H9 (cell line): Measurements from ENCODE around the gene TEX51. TPM values are rescaled to one million over a fixed set of nuclear protein-coding genes. Genes with fewer than 3 reads are reported as not detected.
A peak's percentile ranks its signal among the peaks of the same experiment; 100 is the strongest.

Experiments
- DNase-seq: peaks from one replicate; pipeline ENCODE4 v3.0.0-alpha.2; 2017
- H2AFZ ChIP-seq: one replicate; pipeline ENCODE4 v1.6.1; 2013; ENCODE audit warnings: mild to moderate bottlenecking, low read length, control low read depth, moderate library complexity
- H2AK5ac ChIP-seq: 2 replicates; pipeline ENCODE4 v1.6.1; 2013; ENCODE audit warnings: low read length, control low read depth, mixed read lengths; ENCODE audit not compliant: insufficient read length
- H2BK120ac ChIP-seq: one replicate; pipeline ENCODE4 v1.6.1; 2013; ENCODE audit warnings: low read depth, mild to moderate bottlenecking, low read length, control low read depth, inconsistent platforms; ENCODE audit not compliant: poor library complexity, severe bottlenecking
- H2BK12ac ChIP-seq: 2 replicates; pipeline ENCODE4 v1.6.1; 2013; ENCODE audit warnings: low read length, control low read depth, mixed read lengths, low read depth; ENCODE audit not compliant: insufficient read length
- H2BK15ac ChIP-seq: 2 replicates; pipeline ENCODE4 v1.6.1; 2013; ENCODE audit warnings: low read depth, low read length, control low read depth
- H2BK20ac ChIP-seq: one replicate; pipeline ENCODE4 v1.6.1; 2013; ENCODE audit warnings: low read depth, mild to moderate bottlenecking, low read length, control low read depth, inconsistent platforms; ENCODE audit not compliant: poor library complexity, severe bottlenecking
- H2BK5ac ChIP-seq: 2 replicates; pipeline ENCODE4 v1.6.1; 2013; ENCODE audit warnings: low read length, control low read depth, mixed read lengths; ENCODE audit not compliant: insufficient read length
- H3K14ac ChIP-seq: 2 replicates; pipeline ENCODE4 v1.6.1; 2013; ENCODE audit warnings: low read length, control low read depth; ENCODE audit not compliant: insufficient read depth
- H3K18ac ChIP-seq: 2 replicates; pipeline ENCODE4 v1.6.1; 2013; ENCODE audit warnings: low read depth, mild to moderate bottlenecking, mixed read lengths, low read length, control low read depth; ENCODE audit not compliant: insufficient read length
- H3K23ac ChIP-seq: 2 replicates; pipeline ENCODE4 v1.6.1; 2013; ENCODE audit warnings: low read length, control low read depth, mixed read lengths, low read depth; ENCODE audit not compliant: insufficient read length
- H3K23me2 ChIP-seq: 2 replicates; pipeline ENCODE4 v1.6.1; 2013; ENCODE audit warnings: low read depth, mild to moderate bottlenecking, mixed read lengths, low read length, control low read depth; ENCODE audit not compliant: insufficient read length, poor library complexity, severe bottlenecking
- H3K27ac ChIP-seq: 2 replicates; pipeline ENCODE4 v1.5.1; 2013; ENCODE audit warnings: low read length, control low read depth, mixed read lengths, low read depth; ENCODE audit not compliant: insufficient read length
- H3K27me3 ChIP-seq: 2 replicates; pipeline ENCODE4 v1.6.1; 2013; ENCODE audit warnings: low read length, control low read depth, inconsistent platforms; ENCODE audit not compliant: insufficient read depth
- H3K4ac ChIP-seq: 2 replicates; pipeline ENCODE4 v1.6.1; 2013; ENCODE audit warnings: low read depth, mild to moderate bottlenecking, control low read depth, inconsistent platforms, low read length, moderate library complexity
- H3K4me1 ChIP-seq: 2 replicates; pipeline ENCODE4 v1.6.1; 2013; ENCODE audit warnings: low read length, control low read depth, inconsistent platforms; ENCODE audit not compliant: insufficient read depth
- H3K4me2 ChIP-seq: 2 replicates; pipeline ENCODE4 v1.6.1; 2013; ENCODE audit warnings: low read length, control low read depth, mixed read lengths; ENCODE audit not compliant: insufficient read length, insufficient read depth
- H3K56ac ChIP-seq: 2 replicates; pipeline ENCODE4 v1.6.1; 2013; ENCODE audit warnings: low read depth, mild to moderate bottlenecking, mixed read lengths, low read length, control low read depth; ENCODE audit not compliant: insufficient read length
- H3K79me1 ChIP-seq: 2 replicates; pipeline ENCODE4 v1.6.1; 2013; ENCODE audit warnings: low read depth, mild to moderate bottlenecking, moderate library complexity, low read length, control low read depth, inconsistent platforms; ENCODE audit not compliant: insufficient read depth, poor library complexity, severe bottlenecking
- H3K79me2 ChIP-seq: 2 replicates; pipeline ENCODE4 v1.6.1; 2013; ENCODE audit warnings: low read length, control low read depth, inconsistent platforms; ENCODE audit not compliant: insufficient read depth
- H3K9ac ChIP-seq: 2 replicates; pipeline ENCODE4 v1.6.1; 2013; ENCODE audit warnings: low read length, control low read depth, mixed read lengths; ENCODE audit not compliant: insufficient read length; ENCODE audit errors: extremely low read depth
- H3K9me3 ChIP-seq: one replicate; pipeline ENCODE4 v1.6.1; 2013; ENCODE audit warnings: low read depth, low read length, inconsistent platforms; ENCODE audit not compliant: control insufficient read depth
- H3T11ph ChIP-seq: one replicate; pipeline ENCODE4 v1.6.1; 2013; ENCODE audit warnings: mild to moderate bottlenecking, low read length, control low read depth, inconsistent platforms
- H4K20me1 ChIP-seq: one replicate; pipeline ENCODE4 v1.6.1; 2013; ENCODE audit not compliant: control insufficient read depth, insufficient read length, insufficient read depth
- H4K5ac ChIP-seq: 2 replicates; pipeline ENCODE4 v1.6.1; 2013; ENCODE audit warnings: low read depth, mild to moderate bottlenecking, mixed read lengths, low read length, control low read depth; ENCODE audit not compliant: insufficient read length
- H4K8ac ChIP-seq: replicated peaks from 2 replicates; pipeline ENCODE4 v1.6.1; 2013; ENCODE audit warnings: low read length, control low read depth, mixed read lengths, low read depth; ENCODE audit not compliant: insufficient read length
- H4K91ac ChIP-seq: 2 replicates; pipeline ENCODE4 v1.6.1; 2013; ENCODE audit warnings: low read depth, mild to moderate bottlenecking, moderate library complexity, mixed read lengths, low read length, control low read depth; ENCODE audit not compliant: insufficient read length
- H3K27ac Mint-ChIP-seq, 3 experiments: 2 replicates in 2 of 3; 3 replicates in 1 of 3; pipeline ENCODE4 v1.8.0; 2020 to 2021; ENCODE audit warnings: mixed read lengths in 3 of 3, mild to moderate bottlenecking in 1 of 3, moderate library complexity in 1 of 3
- H3K27me3 Mint-ChIP-seq: 2 replicates; pipeline ENCODE4 v1.8.0; 2021; ENCODE audit warnings: low read depth, mild to moderate bottlenecking, moderate library complexity, mixed read lengths
- H3K36me3 Mint-ChIP-seq, 3 experiments: 2 replicates in 2 of 3; 3 replicates in 1 of 3; pipeline ENCODE4 v1.8.0; 2020 to 2021; ENCODE audit warnings: low read depth in 3 of 3, mixed read lengths in 3 of 3; ENCODE audit not compliant: insufficient read depth in 1 of 3
- H3K4me1 Mint-ChIP-seq, 2 experiments: 2 replicates each; pipeline ENCODE4 v1.8.0; 2020; ENCODE audit warnings: mixed read lengths in 2 of 2
- H3K4me3 Mint-ChIP-seq, 2 experiments: 2 replicates in 1 of 2; 3 replicates in 1 of 2; pipeline ENCODE4 v1.8.0; 2020 to 2021; ENCODE audit warnings: mild to moderate bottlenecking in 2 of 2, mixed read lengths in 2 of 2, moderate library complexity in 1 of 2
- H3K9me3 Mint-ChIP-seq, 2 experiments: 2 replicates in 1 of 2; 3 replicates in 1 of 2; pipeline ENCODE4 v1.8.0; 2020; ENCODE audit warnings: mild to moderate bottlenecking in 2 of 2, mixed read lengths in 2 of 2, moderate library complexity in 1 of 2
- WGBS: extraction: QIAGEN DNeasy Blood & Tissue Kit; methylation state at CpG from one replicate; pipeline ENCODE4 v1.1.7; 2013; ENCODE audit warnings: missing lambda C conversion rate, low lambda C conversion rate, mixed read lengths; ENCODE audit not compliant: insufficient read length; ENCODE audit errors: extremely low coverage; 5-methylcytosine and 5-hydroxymethylcytosine counted together
- total RNA-seq: library from RNA; stranded (reverse); gene quantifications from 2 replicates; pipeline ENCODE4 v1.2.1, GENCODE V29; 2021
- TF ChIP-seq, protein P1 (sequence below): fragments of 200-600 bp; sonication (generic); conservative IDR thresholded peaks from 3 replicates; pipeline ENCODE4 v1.8.0; 2021; ENCODE audit warnings: antibody characterized with exemption, mild to moderate bottlenecking

TEX51 gene
- total RNA-seq, 1 experiment from 2014 or later, result not detected

GRCh38 chr2:126890136-126890510 lies 8.6 kb upstream of the TEX51 start:
- no peaks in the 10 kb centered on the region for H3K27me3 ChIP-seq
- H3K36me3 Mint-ChIP-seq, result no peaks in the 10 kb centered on the region; a peak in 1 of 7 replicates
- no peak overlapping the region for H2BK5ac ChIP-seq
- H3K14ac ChIP-seq, result no peak overlapping the region
- H3K4me1 Mint-ChIP-seq, result peaks cover 16 to 26% of the 10 kb centered on the region in 2 experiments
- no peak overlapping the region for H2BK12ac ChIP-seq
- no peak overlapping the region for H3K4me2 ChIP-seq
- no peaks in the 10 kb centered on the region for H3K4me1 ChIP-seq
- no peak overlapping the region for H3K27ac ChIP-seq
- H3K56ac ChIP-seq, result no peak overlapping the region
- no peak overlapping the region; a peak in 1 of 7 replicates for H3K27ac Mint-ChIP-seq
- H2BK20ac ChIP-seq, result no peak overlapping the region
- H3K4ac ChIP-seq, result no peak overlapping the region
- peaks cover 32% of the 10 kb centered on the region for H3K27me3 Mint-ChIP-seq
- H2BK15ac ChIP-seq, result no peak overlapping the region
- H4K8ac ChIP-seq, result no peak overlapping the region
- peaks cover 5% of the 10 kb centered on the region for H3K23me2 ChIP-seq
- H3K18ac ChIP-seq, result no peak overlapping the region
- H3K79me1 ChIP-seq, result no peaks in the 10 kb centered on the region
- H3K9ac ChIP-seq, result no peak overlapping the region
- no peaks in the 10 kb centered on the region for H3K9me3 ChIP-seq
- H3K23ac ChIP-seq, result no peak overlapping the region
- H3T11ph ChIP-seq, result no peak overlapping the region
- H4K20me1 ChIP-seq, result no peaks in the 10 kb centered on the region
- H4K91ac ChIP-seq, result no peak overlapping the region
- DNase-seq, result peak; percentile 8
- no peak overlapping the region for H4K5ac ChIP-seq
- no peak overlapping the region for H3K4me3 Mint-ChIP-seq
- H3K79me2 ChIP-seq, result no peaks in the 10 kb centered on the region
- no peak overlapping the region for H2BK120ac ChIP-seq
- TF ChIP-seq, protein P1, sequence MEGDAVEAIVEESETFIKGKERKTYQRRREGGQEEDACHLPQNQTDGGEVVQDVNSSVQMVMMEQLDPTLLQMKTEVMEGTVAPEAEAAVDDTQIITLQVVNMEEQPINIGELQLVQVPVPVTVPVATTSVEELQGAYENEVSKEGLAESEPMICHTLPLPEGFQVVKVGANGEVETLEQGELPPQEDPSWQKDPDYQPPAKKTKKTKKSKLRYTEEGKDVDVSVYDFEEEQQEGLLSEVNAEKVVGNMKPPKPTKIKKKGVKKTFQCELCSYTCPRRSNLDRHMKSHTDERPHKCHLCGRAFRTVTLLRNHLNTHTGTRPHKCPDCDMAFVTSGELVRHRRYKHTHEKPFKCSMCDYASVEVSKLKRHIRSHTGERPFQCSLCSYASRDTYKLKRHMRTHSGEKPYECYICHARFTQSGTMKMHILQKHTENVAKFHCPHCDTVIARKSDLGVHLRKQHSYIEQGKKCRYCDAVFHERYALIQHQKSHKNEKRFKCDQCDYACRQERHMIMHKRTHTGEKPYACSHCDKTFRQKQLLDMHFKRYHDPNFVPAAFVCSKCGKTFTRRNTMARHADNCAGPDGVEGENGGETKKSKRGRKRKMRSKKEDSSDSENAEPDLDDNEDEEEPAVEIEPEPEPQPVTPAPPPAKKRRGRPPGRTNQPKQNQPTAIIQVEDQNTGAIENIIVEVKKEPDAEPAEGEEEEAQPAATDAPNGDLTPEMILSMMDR, result no peak
- H3K9me3 Mint-ChIP-seq, result peaks cover 0 to 3% of the 10 kb centered on the region in 2 experiments; a peak in 1 of 5 replicates
- WGBS, result no CpG with 5 or more reads among the region's 5 CpGs
- H2AFZ ChIP-seq, result no peak overlapping the region
- H2AK5ac ChIP-seq, result no peak overlapping the region
